Globus pallidus (tissue), 1 donor: Measurements from ENCODE around the gene POR.
"Not testable (repeated sequence)": the region's sequence is repeated elsewhere in the genome, so short reads cannot be mapped to it uniquely, and the experiment has no call there.

Source experiments
- DNase-seq: peaks from one replicate; pipeline ENCODE4 v3.0.0-alpha.2; 2015; ENCODE audit warnings: low spot score

Gene POR

DNA sequence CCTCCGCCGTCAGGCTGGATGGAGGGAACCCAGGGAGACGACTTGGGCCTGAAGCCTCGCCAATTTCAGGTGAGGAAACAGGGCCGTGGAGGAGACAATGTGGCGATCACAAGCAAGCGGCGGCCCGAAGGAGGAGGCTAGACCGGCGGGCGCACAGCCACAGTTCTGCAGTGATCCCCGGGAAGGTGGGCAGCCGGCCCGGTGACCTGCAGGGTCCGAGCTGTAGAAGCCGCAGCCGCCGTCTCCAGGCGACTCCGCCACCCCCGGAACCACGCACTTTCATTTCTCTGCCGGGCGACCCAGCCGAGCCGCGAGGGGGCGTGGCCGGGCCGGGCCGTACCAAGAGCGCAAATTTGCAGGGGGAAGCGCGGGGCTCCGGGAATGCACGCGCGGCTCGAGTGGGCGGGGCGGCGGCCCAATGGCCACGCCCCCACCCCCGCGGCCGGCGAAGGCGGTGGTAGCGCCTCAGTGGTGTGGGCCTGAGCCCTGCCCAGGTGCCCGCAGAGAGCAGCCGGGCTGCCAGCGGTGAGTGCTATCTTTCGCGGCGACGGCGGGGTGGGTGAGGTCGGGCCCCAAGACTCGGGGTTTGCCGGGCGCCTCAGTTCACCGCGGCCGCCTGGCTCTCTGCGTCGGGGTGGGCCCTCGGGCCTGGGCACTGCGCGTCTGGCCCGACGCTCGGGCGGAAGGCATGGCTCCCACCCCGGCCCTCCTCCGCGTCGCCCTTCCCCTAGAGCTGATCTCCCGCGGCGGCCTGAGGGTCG is at the start of gene POR:
Gene POR, plus strand, starts transcription at position 501 of the 761 bp plus-strand sequence. CDS start 38,847 bp downstream, outside the sequence.
- peak; percentile 94 for DNase-seq

GRCh38 chr7:75866114-75866488 is 48.9 kb upstream of the POR start:
- no peak for DNase-seq

GRCh38 chr7:75866489-75867389 is 48.2 kb upstream of the POR start:
- peak; percentile 71 for DNase-seq

GRCh38 chr7:75867390-75867717 is 47.6 kb upstream of the POR start:
- no peak for DNase-seq

DNA sequence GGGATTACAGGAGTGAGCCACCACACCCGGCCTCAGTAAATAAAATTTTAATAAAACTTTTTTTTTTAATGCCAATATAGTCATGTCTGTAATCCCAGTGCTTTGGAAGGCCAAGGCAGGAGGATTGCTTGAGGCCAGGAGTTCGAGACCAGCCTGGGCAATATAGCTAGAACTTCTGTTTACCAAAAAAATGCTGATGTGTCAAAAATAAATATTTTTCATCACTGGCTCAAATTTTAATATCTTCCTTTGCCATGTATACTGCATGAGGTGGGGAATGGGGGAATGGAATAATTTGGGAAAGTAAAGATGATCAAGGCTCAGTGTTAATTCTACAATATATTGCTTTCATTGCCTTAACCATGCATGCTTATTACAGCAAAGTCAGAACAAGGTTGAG is 46.8 kb upstream of the POR start:
- no peak for DNase-seq

GRCh38 chr7:75869776-75870379 is 45.1 kb upstream of the POR start:
- DNase-seq, result no peak

DNA sequence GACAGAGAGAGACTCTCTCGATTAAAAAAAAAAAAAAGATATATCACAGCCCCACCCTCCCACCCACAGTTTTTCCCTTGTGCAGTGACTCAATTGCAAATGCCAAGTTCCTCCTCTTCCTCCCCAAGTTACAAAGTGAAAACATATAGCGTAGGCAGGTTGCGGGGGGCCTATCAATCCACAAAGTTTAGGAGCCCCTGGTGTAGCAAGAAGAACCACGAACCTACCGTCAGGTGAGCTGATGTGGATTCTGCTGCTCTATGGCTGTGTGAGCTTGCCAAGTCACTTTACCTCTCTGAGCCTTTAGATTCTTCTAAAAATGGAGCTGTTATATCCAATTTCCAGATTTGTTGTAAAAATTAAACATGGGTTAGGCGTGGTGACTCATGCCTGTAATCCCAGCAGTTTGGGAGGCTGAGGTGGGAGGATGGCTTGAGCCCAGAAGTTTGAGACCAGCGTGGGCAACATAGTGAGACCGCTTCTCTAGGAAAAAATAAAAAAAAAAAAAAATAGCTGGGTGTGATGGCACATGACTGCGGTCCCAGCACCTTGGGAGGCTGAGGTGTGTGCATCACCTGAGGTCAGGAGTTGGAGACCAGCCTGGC is 44.3 kb upstream of the POR start:
- DNase-seq, result no peak

GRCh38 chr7:75872073-75872782 is 42.7 kb upstream of the POR start:
- no peak for DNase-seq

- not testable (repeated sequence) for DNase-seq
Measured at GRCh38 chr7:75874180-75874579, 40.8 kb upstream of the POR start.

GRCh38 chr7:75875113-75876080 is 39.6 kb upstream of the POR start:
- no peak for DNase-seq

DNA sequence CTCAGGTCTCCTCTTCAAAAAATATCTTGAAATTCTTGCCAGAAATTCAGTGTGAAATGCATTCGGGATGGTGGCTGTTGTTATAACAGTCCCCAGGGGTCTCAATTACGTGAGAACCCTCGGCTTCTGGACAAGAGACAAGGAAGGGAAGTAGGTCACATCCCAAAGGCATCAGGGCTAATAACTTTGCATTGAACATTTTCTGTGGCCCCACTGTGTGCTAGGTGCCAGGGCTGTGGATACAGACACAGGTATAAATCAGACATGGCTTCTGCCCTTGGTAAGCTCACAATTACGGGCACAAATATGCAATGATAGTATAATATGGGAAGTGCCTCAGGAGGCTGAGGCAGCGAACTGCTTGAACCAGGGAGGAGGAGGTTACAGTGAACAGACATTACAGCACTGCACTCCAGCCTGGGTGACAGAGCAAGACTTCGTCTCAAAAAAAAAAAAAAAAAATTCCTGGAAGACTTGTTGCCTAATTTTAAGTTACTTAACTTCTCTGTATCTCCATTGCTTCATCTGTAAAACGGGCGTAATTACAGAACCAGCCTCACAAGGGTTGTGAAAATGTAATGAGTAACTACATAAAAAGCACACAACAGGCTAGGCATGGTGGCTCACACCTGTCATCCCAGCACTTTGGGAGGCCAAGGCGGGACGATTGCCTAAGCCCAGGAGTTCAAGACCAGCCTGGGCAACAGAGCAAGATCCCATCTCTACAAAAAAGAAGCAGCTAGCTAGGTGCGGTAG is 38.7 kb upstream of the POR start:
- DNase-seq, result no peak

- DNase-seq, result peak; percentile 11
Measured at GRCh38 chr7:75878312-75878768, 36.6 kb upstream of the POR start.

GRCh38 chr7:75878769-75879611 is 36.0 kb upstream of the POR start, which contains the start of gene RHBDD2:
Gene RHBDD2, plus strand, starts transcription at chr7:75879034. Its CDS starts 49 bp downstream, at chr7:75879083.
- DNase-seq, result peak; percentile 94

GRCh38 chr7:75879771-75880184 is 35.2 kb upstream of the POR start:
- DNase-seq, result no peak

DNA sequence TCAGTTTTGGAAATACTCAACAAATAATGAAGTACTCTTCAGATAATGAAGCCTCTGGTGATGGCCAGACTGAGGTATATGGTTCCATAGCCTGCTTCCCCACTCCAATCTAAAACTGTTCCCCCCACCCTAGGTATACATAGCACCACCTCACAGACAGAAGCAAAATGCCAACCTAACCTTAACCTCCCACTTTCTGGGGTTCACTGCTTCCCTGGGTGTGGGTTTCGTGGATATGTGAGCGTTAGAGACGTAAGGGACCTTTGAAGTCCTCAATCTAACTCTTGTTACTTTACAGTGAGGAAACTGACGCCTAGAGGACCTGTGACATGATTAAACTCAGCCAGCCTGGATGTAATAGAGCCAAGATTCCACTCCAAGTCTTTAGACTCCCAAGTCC is 34.7 kb upstream of the POR start:
- DNase-seq, result no peak

DNA sequence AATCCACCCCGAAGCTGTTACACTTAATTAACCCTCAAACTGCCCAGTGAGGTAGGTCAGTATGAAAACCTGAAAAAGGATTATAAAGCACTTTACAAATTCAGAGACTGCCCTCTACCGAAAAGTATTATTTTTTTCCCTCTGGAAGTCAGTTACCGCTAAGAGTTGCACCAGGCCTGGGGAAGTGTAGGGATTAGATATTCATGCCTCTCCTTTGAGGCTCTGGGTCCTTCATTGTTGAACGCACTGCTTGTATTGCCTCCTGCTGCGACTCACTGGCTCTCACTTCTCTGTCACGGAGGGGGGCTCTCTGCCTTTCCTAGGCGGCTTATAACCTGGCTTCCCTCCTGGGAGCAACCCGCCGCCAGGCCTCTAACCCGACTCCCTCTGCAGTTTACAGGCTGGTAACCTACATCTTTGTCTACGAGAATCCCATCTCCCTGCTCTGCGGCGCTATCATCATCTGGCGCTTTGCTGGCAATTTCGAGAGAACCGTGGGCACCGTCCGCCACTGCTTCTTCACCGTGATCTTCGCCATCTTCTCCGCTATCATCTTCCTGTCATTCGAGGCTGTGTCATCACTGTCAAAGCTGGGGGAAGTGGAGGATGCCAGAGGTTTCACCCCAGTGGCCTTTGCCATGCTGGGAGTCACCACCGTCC is 33.4 kb upstream of the POR start:
- DNase-seq, result no peak

- DNase-seq, result not testable (repeated sequence)
Measured at GRCh38 chr7:75883265-75883824, 31.6 kb upstream of the POR start.

DNA sequence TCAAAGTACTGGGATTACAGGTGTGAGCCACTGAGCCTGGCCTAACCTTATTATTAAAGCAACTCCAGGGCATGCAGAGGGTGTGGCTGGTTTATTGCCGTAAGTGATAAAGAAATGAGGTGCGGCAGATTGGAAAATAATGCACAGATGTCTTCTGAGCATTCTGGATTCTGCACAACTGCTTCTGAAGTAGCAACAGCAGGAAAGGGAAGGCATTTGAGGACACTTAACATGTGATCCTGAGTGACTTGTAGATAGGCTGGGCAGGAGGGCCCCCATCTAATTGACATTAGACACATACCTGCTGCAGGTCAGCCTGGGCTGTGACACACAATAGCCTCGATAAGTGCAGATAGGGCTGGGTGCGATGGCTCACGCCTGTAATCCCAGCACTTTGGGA is 30.5 kb upstream of the POR start:
- DNase-seq, result no peak
